OCI-LY7 (cell line): ENCODE measurements around the gene TET3. TPM values are rescaled to one million over a fixed set of nuclear protein-coding genes. Genes with fewer than 3 reads are reported as not detected.

Experiments
- BruUV-seq: library from RNA; stranded (reverse); fragments of 400-500 nt; replicated peaks from 2 replicates; lab custom pipeline; 2021; lab: Mats Ljungman, UMichigan
- CTCF ChIA-PET: fragments of 300-600 bp; sonication (Branson Sonifier 250); formaldehyde crosslinking; loops from one replicate; lab custom pipeline; 2022; ENCODE audit warnings: antibody characterized with exemption; ENCODE audit not compliant: unreplicated experiment; lab: Charles Lee
- POLR2A ChIA-PET: fragments of 300-600 bp; sonication (Branson Sonifier 250); formaldehyde crosslinking; loops from one replicate; lab custom pipeline; 2022; ENCODE audit warnings: antibody characterized with exemption; lab: Charles Lee
- DNase-seq: peaks from one replicate; pipeline ENCODE4 v3.0.0-alpha.2; 2015; ENCODE audit warnings: low spot score
- H2AFZ ChIP-seq: fragments of 200-600 bp; sonication (generic), shearing (Covaris generic); 2 replicates; pipeline ENCODE4 v1.6.1; 2014; ENCODE audit warnings: mild to moderate bottlenecking, antibody characterized with exemption, low read length, moderate library complexity
- H3K27ac ChIP-seq: fragments of 200-600 bp; sonication (generic); 2 replicates; pipeline ENCODE4 v1.5.1; 2014; ENCODE audit warnings: mixed run types, low read depth, mild to moderate bottlenecking, moderate library complexity, low read length, inconsistent platforms; ENCODE audit not compliant: poor library complexity, severe bottlenecking
- H3K36me3 ChIP-seq: fragments of 200-600 bp; sonication (generic); 2 replicates; pipeline ENCODE4 v1.6.1; 2014; ENCODE audit warnings: mild to moderate bottlenecking, antibody characterized with exemption, low read length, moderate library complexity, mixed read lengths; ENCODE audit not compliant: insufficient read depth
- H3K4me1 ChIP-seq: fragments of 200-600 bp; sonication (generic); 2 replicates; pipeline ENCODE4 v1.5.1; 2014; ENCODE audit warnings: mild to moderate bottlenecking, low read length; ENCODE audit not compliant: insufficient read depth, poor library complexity, severe bottlenecking
- H3K4me2 ChIP-seq: fragments of 200-600 bp; sonication (generic); 2 replicates; pipeline ENCODE4 v1.6.1; 2014; ENCODE audit warnings: mild to moderate bottlenecking, low read length
- H3K4me3 ChIP-seq: fragments of 200-600 bp; sonication (generic); 2 replicates; pipeline ENCODE4 v1.5.1; 2014; ENCODE audit warnings: mild to moderate bottlenecking, low read depth, low read length; ENCODE audit not compliant: poor library complexity, severe bottlenecking
- H3K79me2 ChIP-seq: fragments of 200-600 bp; sonication (generic); 2 replicates; pipeline ENCODE4 v1.6.1; 2016; ENCODE audit warnings: low read depth, mild to moderate bottlenecking, low read length, moderate library complexity, mixed read lengths; ENCODE audit not compliant: insufficient read depth
- H3K9me2 ChIP-seq: fragments of 200-600 bp; sonication (generic); 2 replicates; pipeline ENCODE4 v1.6.1; 2016; ENCODE audit warnings: mild to moderate bottlenecking, low read length, mixed read lengths; ENCODE audit not compliant: insufficient read depth
- H3K9me3 ChIP-seq: fragments of 200-600 bp; sonication (generic); 2 replicates; pipeline ENCODE4 v1.6.1; 2014; ENCODE audit warnings: mild to moderate bottlenecking, mixed run types, low read length, mixed read lengths
- H4K20me1 ChIP-seq: fragments of 200-600 bp; sonication (generic); 2 replicates; pipeline ENCODE4 v1.6.1; 2014; ENCODE audit warnings: mild to moderate bottlenecking, antibody characterized with exemption, low read length, moderate library complexity, mixed read lengths; ENCODE audit not compliant: insufficient read depth
- CTCF ChIP-seq: fragments of 200-600 bp; sonication (generic); conservative IDR thresholded peaks from 2 replicates; pipeline ENCODE4 v1.5.1; 2014; ENCODE audit warnings: mild to moderate bottlenecking, antibody characterized with exemption, low read length, moderate library complexity, mixed read lengths
- EZH2phosphoT487 ChIP-seq: fragments of 200-600 bp; sonication (generic); IDR thresholded peaks from 2 replicates; pipeline ENCODE4 v1.6.1; 2018; ENCODE audit warnings: low read depth, borderline replicate concordance, mild to moderate bottlenecking, mixed run types, antibody characterized with exemption, low read length, moderate library complexity, mixed read lengths
- intact Hi-C: fragments of 100-400 bp; cut with micrococcal nuclease; formaldehyde crosslinking; loops from one replicate; pipeline ENCODE4 v1.10.0; 2022; ENCODE audit not compliant: unreplicated experiment
- total RNA-seq, 2 experiments: library from RNA; depleted of rRNA in 1 of 2; stranded (reverse); fragments of >200 nt in 1 of 2; shearing (Covaris generic) in 1 of 2; gene quantifications; 2 replicates each; pipeline ENCODE4 v1.2.3, GENCODE V29; 2014 to 2022

TET3 gene
- total RNA-seq, 2 experiments from 2014 or later: 14.7 to 25.2 TPM

- TF ChIP-seq EZH2phosphoT487: no peak
- TF ChIP-seq CTCF: no peak
- Histone ChIP-seq H3K4me1 (no peaks in the 10 kb centered on the region), H3K9me3 (no peaks in the 10 kb centered on the region), H3K9me2 (no peaks in the 10 kb centered on the region), H4K20me1 (no peaks in the 10 kb centered on the region), H3K79me2 (no peaks in the 10 kb centered on the region), H3K36me3 (peaks cover 41% of the 10 kb centered on the region), H3K4me2 (no peak overlapping the region), H3K27ac (no peak overlapping the region), H2AFZ (no peak overlapping the region), H3K4me3 (no peak overlapping the region)
- no TSS peak for BruUV-seq
- intact Hi-C loops: no loop called here
- no peak for DNase-seq
- ChIA-PET CTCF (no interaction called here), POLR2A (no interaction called here)
Measured at GRCh38 chr2:73961274-73961673, 23.4 kb upstream of the TET3 start.

GRCh38 chr2:73961823-73962615 is 22.7 kb upstream of the TET3 start:
- peaks cover 33% of the 10 kb centered on the region for H3K36me3 ChIP-seq
- POLR2A ChIA-PET: no interaction called here
- no peak overlapping the region for H3K4me3 ChIP-seq
- no peak overlapping the region for H3K27ac ChIP-seq
- no peak for DNase-seq
- H2AFZ ChIP-seq: no peak overlapping the region
- no peaks in the 10 kb centered on the region for H3K9me2 ChIP-seq
- no peaks in the 10 kb centered on the region for H3K4me1 ChIP-seq
- BruUV-seq: TSS peak; percentile 48
- intact Hi-C loops: no loop called here
- peak; percentile 57 for TF ChIP-seq CTCF
- no peak for TF ChIP-seq EZH2phosphoT487
- no peaks in the 10 kb centered on the region for H3K79me2 ChIP-seq
- CTCF ChIA-PET: no interaction called here
- H4K20me1 ChIP-seq: no peaks in the 10 kb centered on the region
- no peaks in the 10 kb centered on the region for H3K9me3 ChIP-seq
- no peak overlapping the region for H3K4me2 ChIP-seq

- no peaks in the 10 kb centered on the region for H4K20me1 ChIP-seq
- no peak overlapping the region for H2AFZ ChIP-seq
- no peak overlapping the region for H3K4me2 ChIP-seq
- H3K79me2 ChIP-seq: no peaks in the 10 kb centered on the region
- peaks cover 26% of the 10 kb centered on the region for H3K36me3 ChIP-seq
- CTCF ChIA-PET: no interaction called here
- no peak overlapping the region for H3K4me3 ChIP-seq
- H3K4me1 ChIP-seq: no peaks in the 10 kb centered on the region
- TF ChIP-seq CTCF: no peak
- no peak for TF ChIP-seq EZH2phosphoT487
- H3K9me3 ChIP-seq: no peaks in the 10 kb centered on the region
- intact Hi-C loops: no loop called here
- no peaks in the 10 kb centered on the region for H3K9me2 ChIP-seq
- BruUV-seq: no TSS peak
- DNase-seq: no peak
- no peak overlapping the region for H3K27ac ChIP-seq
- POLR2A ChIA-PET: no interaction called here
Measured at GRCh38 chr2:73962798-73963197, 21.9 kb upstream of the TET3 start.
